ENCODE measurements around the gene EFNA5.

DNA sequence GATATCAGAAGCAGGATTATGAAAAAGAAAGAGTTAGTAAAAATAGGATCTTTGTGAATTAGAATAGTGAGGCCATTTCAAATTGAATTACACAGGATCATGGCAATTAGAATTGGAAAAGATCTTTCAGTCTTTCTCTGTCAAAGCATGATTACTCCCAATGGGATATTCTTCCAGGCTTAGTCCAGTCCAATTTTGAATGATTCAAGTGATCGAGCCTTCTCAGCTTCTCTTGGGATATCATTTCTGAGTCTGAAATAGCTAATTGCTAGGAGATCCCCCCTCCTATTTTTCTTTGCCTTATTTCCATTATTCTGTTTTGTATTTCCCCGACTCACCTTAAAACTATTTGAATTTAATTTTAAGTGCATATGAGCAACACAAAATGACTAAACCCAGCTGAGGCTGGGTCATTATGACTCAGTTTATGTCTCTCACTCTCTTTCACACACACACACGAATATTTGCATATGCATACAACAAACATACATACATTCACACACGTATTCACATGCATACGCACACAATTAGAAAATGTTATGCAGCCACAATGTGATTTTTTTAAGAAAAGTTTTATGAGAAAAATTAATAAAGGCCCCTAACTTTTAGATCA, 34.8 kb upstream of the EFNA5 start:
- no peak for TF ChIP-seq EZH2 (IDR thresholded peaks at IDR 0.05)
- TF ChIP-seq POLR2AphosphoS5 (IDR thresholded peaks at IDR 0.05; ENCODE audit: borderline replicate concordance, low read depth, low read length), result no peak
- no peak for TF ChIP-seq FOXP2 (optimal IDR thresholded peaks at IDR 0.05; ENCODE audit: control extremely low read depth, extremely low read length, insufficient read depth)

Measured in SK-N-MC (cell line).